DND-41 (cell line): ENCODE data around the gene SNAI3.

ENCODE experiments used
- ATAC-seq: fragments of 200-7000 bp; cut with Tn5 transposase; 3 replicates; pipeline ENCODE4 v1.9.1; 2021; ENCODE audit warnings: low read depth; ENCODE audit not compliant: insufficient read depth
- DNase-seq: peaks from one replicate; pipeline ENCODE4 v3.0.0-alpha.2; 2020
- H2AFZ ChIP-seq: 2 replicates; pipeline ENCODE4 v1.6.0; 2012; ENCODE audit warnings: low read depth, low read length
- H3K27ac ChIP-seq: 2 replicates; pipeline ENCODE4 v1.5.1; 2012; ENCODE audit warnings: low read length, inconsistent platforms
- H3K27me3 ChIP-seq: fragments of 200-600 bp; sonication (generic); 2 replicates; pipeline ENCODE4 v1.6.0; 2012; ENCODE audit warnings: low read length, mild to moderate bottlenecking, inconsistent platforms; ENCODE audit not compliant: insufficient read depth, poor library complexity
- H3K36me3 ChIP-seq: 2 replicates; pipeline ENCODE4 v1.5.1; 2012; ENCODE audit warnings: low read length, inconsistent platforms; ENCODE audit not compliant: insufficient read depth
- H3K4me1 ChIP-seq: 2 replicates; pipeline ENCODE4 v1.5.1; 2012; ENCODE audit warnings: mild to moderate bottlenecking, low read length; ENCODE audit not compliant: insufficient read depth
- H3K4me2 ChIP-seq: 2 replicates; pipeline ENCODE4 v1.6.0; 2012; ENCODE audit warnings: mild to moderate bottlenecking, moderate library complexity, low read length, inconsistent platforms; ENCODE audit not compliant: insufficient read depth
- H3K4me3 ChIP-seq, 2 experiments: fragments of 200-600 bp in 1 of 2; shearing (Covaris generic) in 1 of 2; 2 replicates each; pipeline ENCODE4 v1.5.1; 2012 to 2016; ENCODE audit warnings: inconsistent platforms in 2 of 2, low read length in 2 of 2, mild to moderate bottlenecking in 2 of 2, low read depth in 1 of 2, moderate library complexity in 1 of 2
- H3K79me2 ChIP-seq: 2 replicates; pipeline ENCODE4 v1.6.0; 2012; ENCODE audit warnings: low read length, inconsistent platforms; ENCODE audit not compliant: insufficient read depth
- H3K9ac ChIP-seq: 2 replicates; pipeline ENCODE4 v1.6.0; 2012; ENCODE audit warnings: low read depth, mild to moderate bottlenecking, inconsistent platforms, low read length, moderate library complexity
- H3K9me3 ChIP-seq: 2 replicates; pipeline ENCODE4 v1.5.1; 2012; ENCODE audit warnings: low read length, moderate library complexity, mild to moderate bottlenecking, inconsistent platforms; ENCODE audit not compliant: insufficient read depth, severe bottlenecking
- H4K20me1 ChIP-seq: 2 replicates; pipeline ENCODE4 v1.6.0; 2012; ENCODE audit warnings: low read length; ENCODE audit not compliant: insufficient read depth
- CTCF ChIP-seq: IDR thresholded peaks from 2 replicates; pipeline ENCODE4 v1.5.1; 2012; ENCODE audit warnings: borderline replicate concordance, low read length, moderate library complexity, mild to moderate bottlenecking; ENCODE audit not compliant: poor library complexity, severe bottlenecking; ENCODE audit errors: extremely low read depth
- EZH2 ChIP-seq: IDR thresholded peaks from 3 replicates; pipeline ENCODE4 v1.6.1; 2012; ENCODE audit warnings: borderline replicate concordance, low read depth, mild to moderate bottlenecking, moderate library complexity, low read length, inconsistent platforms; ENCODE audit not compliant: severe bottlenecking

SNAI3 gene

GRCh38 chr16:88640498-88641247 lies 45.6 kb downstream of the SNAI3 start:
- H3K4me1 ChIP-seq: no peaks in the 10 kb centered on the region
- TF ChIP-seq EZH2: no peak
- no peak for TF ChIP-seq CTCF
- DNase-seq (no peak), ATAC-seq (peak; percentile 15; the same call in 1 of the 3 replicates)
- H3K27ac ChIP-seq: no peak overlapping the region
- no peaks in the 10 kb centered on the region for H3K27me3 ChIP-seq
- H3K9ac ChIP-seq: no peak overlapping the region
- no peak overlapping the region for H3K4me3 ChIP-seq
- peaks cover 7% of the 10 kb centered on the region for H4K20me1 ChIP-seq
- H3K79me2 ChIP-seq: no peaks in the 10 kb centered on the region
- no peak overlapping the region for H3K4me2 ChIP-seq
- H3K9me3 ChIP-seq: no peaks in the 10 kb centered on the region
- no peak overlapping the region for H2AFZ ChIP-seq
- H3K36me3 ChIP-seq: 0 out of 2 replicates have a peak, but pooled peaks cover 4% of the 10 kb centered on the region

DNA sequence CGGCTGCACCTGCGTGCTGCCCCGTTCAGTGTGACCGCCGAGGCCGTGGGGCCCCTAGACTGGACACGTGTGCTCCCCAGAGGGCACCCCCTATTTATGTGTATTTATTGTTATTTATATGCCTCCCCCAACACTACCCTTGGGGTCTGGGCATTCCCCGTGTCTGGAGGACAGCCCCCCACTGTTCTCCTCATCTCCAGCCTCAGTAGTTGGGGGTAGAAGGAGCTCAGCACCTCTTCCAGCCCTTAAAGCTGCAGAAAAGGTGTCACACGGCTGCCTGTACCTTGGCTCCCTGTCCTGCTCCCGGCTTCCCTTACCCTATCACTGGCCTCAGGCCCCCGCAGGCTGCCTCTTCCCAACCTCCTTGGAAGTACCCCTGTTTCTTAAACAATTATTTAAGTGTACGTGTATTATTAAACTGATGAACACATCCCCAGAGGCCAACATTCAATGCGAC lies 46.2 kb downstream of the SNAI3 start:
- Histone ChIP-seq H3K79me2 (no peaks in the 10 kb centered on the region), H3K9ac (no peak overlapping the region), H3K4me3 (no peak overlapping the region), H3K4me1 (no peaks in the 10 kb centered on the region), H3K27me3 (no peaks in the 10 kb centered on the region), H3K27ac (no peak overlapping the region), H3K36me3 (0 out of 2 replicates have a peak, but pooled peaks cover 3% of the 10 kb centered on the region), H2AFZ (no peak overlapping the region), H4K20me1 (peaks cover 11% of the 10 kb centered on the region), H3K4me2 (no peak overlapping the region), H3K9me3 (no peaks in the 10 kb centered on the region)
- ATAC-seq (no peak; the same call in 2 of the 3 replicates), DNase-seq (no peak)
- TF ChIP-seq CTCF: no peak
- no peak for TF ChIP-seq EZH2

- Histone ChIP-seq H3K79me2 (no peaks in the 10 kb centered on the region), H3K9me3 (no peaks in the 10 kb centered on the region), H3K27ac (no peak overlapping the region), H3K4me2 (no peak overlapping the region), H3K4me3 (no peak overlapping the region), H3K9ac (no peak overlapping the region), H3K4me1 (no peaks in the 10 kb centered on the region), H3K36me3 (0 out of 2 replicates have a peak, but pooled peaks cover 3% of the 10 kb centered on the region), H2AFZ (no peak overlapping the region), H4K20me1 (peaks cover 12% of the 10 kb centered on the region), H3K27me3 (no peaks in the 10 kb centered on the region)
- no peak for TF ChIP-seq EZH2
- TF ChIP-seq CTCF: no peak
- DNase-seq (no peak), ATAC-seq (no peak)
These were observed 46.9 kb downstream of the SNAI3 start for GRCh38 chr16:88639231-88640038.
